A549 (cell line): Measurements from ENCODE around the gene ZNF423.

Experiments used
- BHLHE40 ChIP-seq: IDR thresholded peaks from 2 replicates; pipeline ENCODE4 v1.6.1; 2012; ENCODE audit warnings: low read depth, low read length, inconsistent platforms
- CTCF ChIP-seq: fragments of >200 bp; sonication (Bioruptor Twin); formaldehyde crosslinking; IDR thresholded peaks from 3 replicates; pipeline ENCODE4 v1.5.1; 2016
- EP300 ChIP-seq, 2 experiments: fragments of >200 bp; sonication (Bioruptor Twin); formaldehyde crosslinking; IDR thresholded peaks; 2 replicates in 1 of 2; 3 replicates in 1 of 2; pipeline ENCODE4 v1.6.1; 2016 to 2017
- JUN ChIP-seq, 2 experiments: fragments of >200 bp; sonication (Bioruptor Twin); formaldehyde crosslinking; IDR thresholded peaks; 2 replicates in 1 of 2; 3 replicates in 1 of 2; pipeline ENCODE4 v1.6.1; 2016 to 2017
- POLR2A ChIP-seq: IDR thresholded peaks from 2 replicates; pipeline ENCODE4 v1.6.1; 2012; ENCODE audit warnings: mild to moderate bottlenecking, low read length
- POLR2AphosphoS2 ChIP-seq: conservative IDR thresholded peaks from 2 replicates; pipeline ENCODE4 v1.6.1; 2012; ENCODE audit warnings: low read length, improper control_type of control experiment, inconsistent platforms

GRCh38 chr16:49849754-49850108, 6.2 kb downstream of the ZNF423 start:
- TF ChIP-seq JUN (IDR thresholded peaks at IDR 0.05), result no peak
- no peak for TF ChIP-seq BHLHE40
- TF ChIP-seq POLR2A, result no peak
- no peak for TF ChIP-seq EP300 (IDR thresholded peaks at IDR 0.05)
- no peak for TF ChIP-seq CTCF
- no peak for TF ChIP-seq POLR2AphosphoS2
